Neural cell (in vitro differentiated cells): Measurements from ENCODE around the gene SBNO1.

Experiments used
- CTCF ChIP-seq: fragments of 450-650 bp; IDR thresholded peaks from 2 replicates; pipeline ENCODE4 v1.5.1; 2014; ENCODE audit warnings: antibody characterized with exemption, mild to moderate bottlenecking, moderate library complexity; ENCODE audit not compliant: poor library complexity, severe bottlenecking
- EZH2 ChIP-seq: fragments of 200-600, 300-800 bp; shearing (Covaris generic), sonication (generic); IDR thresholded peaks from 2 replicates; pipeline ENCODE4 v1.6.1; 2014; ENCODE audit warnings: antibody characterized with exemption, low read length, borderline replicate concordance, mild to moderate bottlenecking; ENCODE audit not compliant: insufficient read depth, poor library complexity, severe bottlenecking

DNA sequence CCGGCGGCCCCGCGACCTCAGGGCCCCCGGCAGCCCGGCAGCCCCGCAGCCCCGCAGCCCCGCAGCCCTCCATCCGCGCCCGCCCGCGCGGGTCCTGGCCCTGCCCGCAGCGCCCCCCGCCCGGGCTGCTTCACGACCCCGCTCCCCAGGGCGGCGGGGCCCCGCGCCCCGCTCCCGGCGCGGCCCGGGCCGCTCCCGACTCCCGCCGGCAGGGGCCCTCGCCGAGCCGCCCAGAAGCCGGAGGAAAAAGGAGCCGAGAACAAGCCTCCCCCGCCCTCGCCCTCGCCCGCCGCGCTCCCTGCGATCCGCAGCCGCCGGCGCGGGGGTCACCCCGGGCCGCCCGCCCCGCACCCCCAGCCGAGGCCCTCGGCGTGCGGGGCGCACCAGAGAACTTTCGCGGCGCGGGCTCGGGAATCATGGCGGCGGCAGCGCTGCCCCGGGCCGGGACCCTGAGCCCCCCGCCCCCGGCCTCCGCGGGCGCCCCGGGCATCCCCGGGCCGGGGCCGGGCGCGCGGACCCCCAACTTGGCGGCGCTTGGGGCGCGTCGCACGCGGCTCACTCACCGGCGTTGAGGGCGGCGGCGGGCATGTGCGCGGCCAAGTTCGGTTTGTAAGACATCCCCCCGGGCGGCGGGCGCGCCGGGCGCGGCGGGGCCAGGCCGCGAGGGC lies 93.5 kb downstream of the SBNO1 start:
- TF ChIP-seq CTCF (peak; percentile 61), EZH2 (no peak)
